HG03103 (cell line): ENCODE results near the gene IRF4.

ENCODE experiments used
- ATAC-seq: cut with Tn5 transposase; IDR thresholded peaks from one replicate; pipeline ENCODE4 v1.9.1; 2021; ENCODE audit warnings: low read depth; ENCODE audit not compliant: unreplicated experiment

IRF4 gene

GRCh38 chr6:453152-453551 lies 61.6 kb downstream of the IRF4 start:
- no peak for ATAC-seq

- ATAC-seq: no peak
Observed at GRCh38 chr6:454148-454991, 62.8 kb downstream of the IRF4 start.

- ATAC-seq: no peak
Observed at GRCh38 chr6:455006-455585, 63.5 kb downstream of the IRF4 start.

- ATAC-seq: no peak
Observed at GRCh38 chr6:455835-456234, 64.3 kb downstream of the IRF4 start.

GRCh38 chr6:456358-456867 lies 64.9 kb downstream of the IRF4 start:
- no peak for ATAC-seq

- no peak for ATAC-seq
Observed at GRCh38 chr6:456887-457286, 65.3 kb downstream of the IRF4 start.
